GM12801 (cell line): ENCODE measurements around the gene ARHGAP15.

Experiments used
- CTCF ChIP-seq: IDR thresholded peaks from one replicate; pipeline ENCODE4 v1.5.1; 2011; ENCODE audit warnings: control low read depth; ENCODE audit not compliant: insufficient read length; ENCODE audit errors: extremely low read depth

The ARHGAP15 gene

GRCh38 chr2:143146366-143146765 lies 17.1 kb downstream of the ARHGAP15 start:
- no peak for TF ChIP-seq CTCF

DNA sequence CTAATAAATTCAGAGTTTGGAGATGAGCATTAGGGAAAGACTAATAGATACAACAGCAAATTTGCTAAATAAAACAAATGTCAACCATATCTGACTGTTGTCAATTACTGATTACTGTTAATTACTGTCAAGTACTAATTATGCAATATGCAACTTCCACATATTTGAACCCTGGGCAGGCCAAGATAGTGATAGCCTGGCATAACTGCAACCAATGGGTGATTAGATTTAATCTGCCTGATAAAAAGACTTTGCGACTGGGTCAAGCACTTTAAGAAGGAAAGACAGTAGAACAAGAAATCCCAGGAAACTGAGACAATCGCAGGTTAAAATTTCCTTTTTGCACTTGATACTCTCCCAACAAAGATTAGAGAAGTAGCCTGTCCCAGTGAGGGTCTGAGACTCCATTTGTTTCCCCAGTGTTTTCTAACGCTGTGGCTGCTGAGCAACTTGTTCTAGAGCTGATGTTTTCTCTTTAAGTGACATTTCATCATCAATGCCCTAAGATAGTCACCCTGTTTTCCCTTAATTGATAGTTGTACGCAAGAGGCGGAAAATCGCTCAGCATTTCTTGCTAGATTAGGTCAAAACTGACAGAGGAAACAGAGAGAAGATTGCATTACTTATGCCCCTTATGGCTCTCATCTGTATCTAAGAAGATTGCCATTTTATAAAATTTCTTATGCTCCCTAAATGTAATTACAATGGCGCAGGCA lies 17.8 kb downstream of the ARHGAP15 start:
- no peak for TF ChIP-seq CTCF

DNA sequence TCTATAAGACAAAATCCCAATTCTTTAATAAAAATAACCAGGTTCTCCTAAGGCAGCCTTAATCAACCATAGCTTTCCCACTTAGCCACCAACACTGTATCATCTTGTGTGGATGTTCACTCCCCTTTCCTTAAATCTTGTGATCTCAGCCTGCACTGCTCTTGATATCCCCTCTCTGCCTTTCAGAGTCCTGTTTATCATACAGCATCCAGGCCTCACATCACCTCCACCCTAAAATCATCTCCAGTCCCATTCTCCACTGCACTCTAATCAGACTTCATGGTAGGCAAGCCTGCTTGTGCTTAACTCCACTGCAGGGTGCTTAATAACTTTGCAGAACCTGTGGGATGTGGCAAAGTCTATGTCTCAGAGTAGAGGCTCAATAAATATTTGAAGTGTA lies 18.8 kb downstream of the ARHGAP15 start:
- TF ChIP-seq CTCF = no peak

GRCh38 chr2:143148757-143149156 lies 19.5 kb downstream of the ARHGAP15 start:
- no peak for TF ChIP-seq CTCF

- TF ChIP-seq CTCF = no peak
These were observed 21.1 kb downstream of the ARHGAP15 start for GRCh38 chr2:143150287-143150686.

GRCh38 chr2:143151111-143151752 lies 22.0 kb downstream of the ARHGAP15 start:
- no peak for TF ChIP-seq CTCF

DNA sequence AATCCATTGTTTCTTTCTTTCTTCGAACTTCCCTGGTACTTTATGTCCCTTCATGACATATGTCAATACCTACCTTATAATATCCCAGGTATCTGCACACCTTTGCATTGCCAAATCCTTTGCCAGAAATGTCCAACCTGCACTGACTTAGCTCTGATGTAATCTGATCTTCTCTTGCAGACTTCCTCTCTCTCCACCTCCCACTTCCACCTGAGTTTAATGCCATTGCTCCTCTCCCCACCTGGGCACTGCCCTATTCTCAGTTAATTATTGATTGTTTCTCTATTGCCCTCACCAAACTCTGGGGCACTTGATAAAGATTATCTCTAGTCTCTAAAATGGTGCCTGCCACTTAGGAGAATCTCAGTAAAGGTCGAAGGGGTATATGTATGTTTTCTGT lies 23.0 kb downstream of the ARHGAP15 start:
- TF ChIP-seq CTCF = no peak
